ENCODE measurements around the gene BCAS3. TPM values are rescaled to one million over a fixed set of nuclear protein-coding genes. Genes with fewer than 3 reads are reported as not detected.

BCAS3 gene
- polyA plus RNA-seq, 3 donors, result 10.3 to 19.1 (median 14.7) TPM

DNA sequence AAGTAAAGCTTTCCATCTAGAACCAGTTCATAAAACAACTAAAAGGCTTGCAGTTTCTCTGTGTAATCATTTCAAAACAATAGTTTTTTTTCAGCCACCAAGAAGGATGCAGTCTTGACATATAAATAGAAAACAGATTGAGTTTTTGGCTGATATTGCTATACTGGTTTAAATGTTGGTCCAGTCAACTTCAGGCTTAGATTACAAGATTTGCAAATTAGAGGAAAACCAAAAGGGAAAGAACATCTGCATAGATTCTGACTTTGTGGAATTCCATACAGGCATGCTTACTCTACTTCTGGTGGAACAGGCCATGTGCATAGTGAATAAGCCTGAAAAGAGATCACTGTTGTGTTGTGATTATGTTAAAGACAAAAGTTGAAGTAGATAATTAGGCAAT, 150.3 kb downstream of the BCAS3 start:
- DNase-seq, result no peak
- no peaks in the 10 kb centered on the region for H3K27me3 ChIP-seq (ENCODE audit: control insufficient read depth in 2 of 2, insufficient read depth in 2 of 2, low read length in 2 of 2)
- peaks cover 16% of the 10 kb centered on the region for H3K4me1 Mint-ChIP-seq
- intact Hi-C loops (cut with micrococcal nuclease), result no loop called here
- H3K4me3 Mint-ChIP-seq, result no peak overlapping the region
- no peaks in the 10 kb centered on the region for H3K36me3 Mint-ChIP-seq
- no peaks in the 10 kb centered on the region for H3K9me3 ChIP-seq (replicated peaks in 1 of 2; ENCODE audit: control insufficient read depth in 1 of 2, insufficient read depth in 1 of 2, low read length in 2 of 2)
- H2AFZ ChIP-seq (ENCODE audit: insufficient read depth, low read depth, low read length, poor library complexity, severe bottlenecking), result no peak overlapping the region
- no peaks in the 10 kb centered on the region for H3K79me2 ChIP-seq (ENCODE audit: insufficient read depth, low read length)
- H3K9ac ChIP-seq (ENCODE audit: insufficient read depth, low read length, poor library complexity, severe bottlenecking), result no peak overlapping the region
- H3K4me1 ChIP-seq (ENCODE audit: control insufficient read depth in 1 of 2, insufficient read depth in 2 of 2, low read length in 2 of 2), result peaks cover 8% of the 10 kb centered on the region in 2 donors
- no peaks in the 10 kb centered on the region for H3K9me3 Mint-ChIP-seq
- no peak overlapping the region for H3K4me3 ChIP-seq (replicated peaks in 1 of 3; ENCODE audit: low read depth in 2 of 3, low read length in 3 of 3)
- no peaks in the 10 kb centered on the region for H3K36me3 ChIP-seq (replicated peaks in 1 of 2; ENCODE audit: control insufficient read depth in 1 of 2, insufficient read depth in 2 of 2, low read length in 2 of 2)
- H3K4me2 ChIP-seq (replicated peaks; ENCODE audit: extremely low read depth, low read length, poor library complexity, severe bottlenecking), result no peak overlapping the region
- H3K27me3 Mint-ChIP-seq (ENCODE audit: low read depth in 3 of 3), result peaks cover 0 to 4% (median 1%) of the 10 kb centered on the region in 3 donors
- H4K20me1 ChIP-seq (ENCODE audit: insufficient read depth, low read length), result no peaks in the 10 kb centered on the region
- H3K27ac ChIP-seq (ENCODE audit: low read depth in 1 of 2, low read length in 2 of 2), result no peak overlapping the region
- TF ChIP-seq, protein P1, sequence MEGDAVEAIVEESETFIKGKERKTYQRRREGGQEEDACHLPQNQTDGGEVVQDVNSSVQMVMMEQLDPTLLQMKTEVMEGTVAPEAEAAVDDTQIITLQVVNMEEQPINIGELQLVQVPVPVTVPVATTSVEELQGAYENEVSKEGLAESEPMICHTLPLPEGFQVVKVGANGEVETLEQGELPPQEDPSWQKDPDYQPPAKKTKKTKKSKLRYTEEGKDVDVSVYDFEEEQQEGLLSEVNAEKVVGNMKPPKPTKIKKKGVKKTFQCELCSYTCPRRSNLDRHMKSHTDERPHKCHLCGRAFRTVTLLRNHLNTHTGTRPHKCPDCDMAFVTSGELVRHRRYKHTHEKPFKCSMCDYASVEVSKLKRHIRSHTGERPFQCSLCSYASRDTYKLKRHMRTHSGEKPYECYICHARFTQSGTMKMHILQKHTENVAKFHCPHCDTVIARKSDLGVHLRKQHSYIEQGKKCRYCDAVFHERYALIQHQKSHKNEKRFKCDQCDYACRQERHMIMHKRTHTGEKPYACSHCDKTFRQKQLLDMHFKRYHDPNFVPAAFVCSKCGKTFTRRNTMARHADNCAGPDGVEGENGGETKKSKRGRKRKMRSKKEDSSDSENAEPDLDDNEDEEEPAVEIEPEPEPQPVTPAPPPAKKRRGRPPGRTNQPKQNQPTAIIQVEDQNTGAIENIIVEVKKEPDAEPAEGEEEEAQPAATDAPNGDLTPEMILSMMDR (IDR thresholded peaks at IDR 0.05), result no peak
- H3K27ac Mint-ChIP-seq, result no peak overlapping the region

DNA sequence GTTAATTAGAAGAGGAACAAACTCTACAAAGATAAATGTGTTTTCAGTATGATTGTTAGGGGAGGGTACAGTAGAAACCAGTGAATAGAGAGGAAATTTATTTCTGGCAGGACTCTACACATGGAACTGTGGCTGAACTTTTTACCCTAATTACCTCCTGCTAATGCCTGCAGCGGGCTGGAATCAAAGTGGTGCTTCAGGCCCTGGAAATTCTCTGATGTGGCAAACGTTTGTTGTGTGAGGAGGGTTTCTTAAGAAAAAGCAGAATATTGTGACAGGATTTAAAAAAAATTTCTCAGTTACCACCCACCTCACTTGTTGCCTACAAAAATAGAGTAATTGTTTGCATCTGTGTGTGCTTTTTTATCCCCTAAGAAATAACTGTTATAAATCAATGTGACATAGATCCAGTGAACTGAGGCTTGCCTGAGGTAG, 154.5 kb downstream of the BCAS3 start:
- no peak overlapping the region for H3K27ac Mint-ChIP-seq
- DNase-seq, result no peak
- Histone ChIP-seq H3K27me3 (ENCODE audit: control insufficient read depth in 2 of 2, insufficient read depth in 2 of 2, low read length in 2 of 2) (no peaks in the 10 kb centered on the region), H3K4me3 (replicated peaks in 1 of 3; ENCODE audit: low read depth in 2 of 3, low read length in 3 of 3) (no peak overlapping the region), H3K4me2 (replicated peaks; ENCODE audit: extremely low read depth, low read length, poor library complexity, severe bottlenecking) (no peak overlapping the region), H3K9me3 (replicated peaks in 1 of 2; ENCODE audit: control insufficient read depth in 1 of 2, insufficient read depth in 1 of 2, low read length in 2 of 2) (no peaks in the 10 kb centered on the region), H4K20me1 (ENCODE audit: insufficient read depth, low read length) (no peaks in the 10 kb centered on the region), H2AFZ (ENCODE audit: insufficient read depth, low read depth, low read length, poor library complexity, severe bottlenecking) (no peak overlapping the region), H3K79me2 (ENCODE audit: insufficient read depth, low read length) (no peaks in the 10 kb centered on the region), H3K4me1 (ENCODE audit: control insufficient read depth in 1 of 2, insufficient read depth in 2 of 2, low read length in 2 of 2) (no peaks in the 10 kb centered on the region), H3K36me3 (replicated peaks in 1 of 2; ENCODE audit: control insufficient read depth in 1 of 2, insufficient read depth in 2 of 2, low read length in 2 of 2) (no peaks in the 10 kb centered on the region), H3K27ac (ENCODE audit: low read depth in 1 of 2, low read length in 2 of 2) (no peak overlapping the region), H3K9ac (ENCODE audit: insufficient read depth, low read length, poor library complexity, severe bottlenecking) (no peak overlapping the region)
- H3K4me1 Mint-ChIP-seq, result no peaks in the 10 kb centered on the region
- no CpG with 5 or more reads among the region's 2 CpGs for WGBS (ENCODE audit: insufficient coverage)
- TF ChIP-seq, protein P1 (IDR thresholded peaks at IDR 0.05), result no peak
- H3K36me3 Mint-ChIP-seq, result no peaks in the 10 kb centered on the region
- no peak overlapping the region for H3K4me3 Mint-ChIP-seq
- intact Hi-C loops (cut with micrococcal nuclease), result no loop called here
- H3K9me3 Mint-ChIP-seq, result no peaks in the 10 kb centered on the region
- H3K27me3 Mint-ChIP-seq (ENCODE audit: low read depth in 3 of 3), result peaks cover 0 to 2% (median 1%) of the 10 kb centered on the region in 3 donors

All from CD14-positive monocyte (primary cell).